HFFc6 (cell line): ENCODE measurements around the gene MAMSTR. TPM values are rescaled to one million over a fixed set of nuclear protein-coding genes. Genes with fewer than 3 reads are reported as not detected.

ENCODE experiments used
- DNase-seq: peaks from one replicate; pipeline ENCODE4 v3.0.0-alpha.2; 2018
- H3K27ac Mint-ChIP-seq: 2 replicates; pipeline ENCODE4 v1.8.0; 2020; ENCODE audit warnings: mild to moderate bottlenecking, mixed read lengths
- H3K27me3 Mint-ChIP-seq: 2 replicates; pipeline ENCODE4 v1.8.0; 2021; ENCODE audit warnings: mild to moderate bottlenecking, moderate library complexity, mixed read lengths; ENCODE audit not compliant: insufficient read depth
- H3K36me3 Mint-ChIP-seq: 2 replicates; pipeline ENCODE4 v1.8.0; 2021; ENCODE audit warnings: low read depth, mixed read lengths
- H3K4me1 Mint-ChIP-seq: 2 replicates; pipeline ENCODE4 v1.8.0; 2020; ENCODE audit warnings: low read depth, mixed read lengths
- H3K4me3 Mint-ChIP-seq: 2 replicates; pipeline ENCODE4 v1.8.0; 2020; ENCODE audit warnings: mild to moderate bottlenecking, moderate library complexity, mixed read lengths
- H3K9me3 Mint-ChIP-seq: 2 replicates; pipeline ENCODE4 v1.8.0; 2020; ENCODE audit warnings: mild to moderate bottlenecking, mixed read lengths
- CTCF ChIP-seq: fragments of 200-600 bp; sonication (generic); IDR thresholded peaks from 2 replicates; pipeline ENCODE4 v1.5.0; 2021; ENCODE audit warnings: antibody characterized with exemption, mild to moderate bottlenecking
- total RNA-seq, 6 experiments: library from RNA; stranded (reverse); fragmentation: NEBNext Ultra II Directional; extraction: Animal tissue kit (Norgen Biotek cat#: 25700); gene quantifications; 2 replicates in 1 of 6; 3 replicates in 5 of 6; pipeline ENCODE4 v1.2.3, GENCODE V29; 2021

Gene MAMSTR
- total RNA-seq, 6 experiments from 2014 or later = 2.7 to 4.5 (median 3.0) TPM

- peaks cover 9% of the 10 kb centered on the region for H3K27me3 Mint-ChIP-seq
- H3K36me3 Mint-ChIP-seq = no peaks in the 10 kb centered on the region
- TF ChIP-seq CTCF = no peak
- no peak for DNase-seq
- no peak overlapping the region for H3K27ac Mint-ChIP-seq
- H3K4me3 Mint-ChIP-seq = no peak overlapping the region
- no peaks in the 10 kb centered on the region for H3K9me3 Mint-ChIP-seq
- peaks cover 6% of the 10 kb centered on the region for H3K4me1 Mint-ChIP-seq
These were observed 55.9 kb downstream of the MAMSTR start for GRCh38 chr19:48663667-48664066.

Other genes with a start within 250 kb of the MAMSTR start
- under 1 TPM; 0.21 to 0.88 (median 0.60) TPM for gene LMTK3, start 207.9 kb downstream of the MAMSTR start, total RNA-seq
- gene SULT2B1, start 167.6 kb downstream of the MAMSTR start, total RNA-seq = under 1 TPM in 1 of 6 experiments, not detected in 5; 0.33 TPM
- gene SPACA4, start 113.0 kb downstream of the MAMSTR start, total RNA-seq = not detected
- under 1 TPM; 0.23 to 0.99 (median 0.54) TPM for gene FAM83E, start 104.6 kb downstream of the MAMSTR start, total RNA-seq
- 1,000 to 10,000 TPM; 1,359 to 1,448 (median 1,407) TPM for gene RPL18, start 100.5 kb downstream of the MAMSTR start, total RNA-seq
- gene SPHK2, start 100.2 kb downstream of the MAMSTR start, total RNA-seq = 10 to 100 TPM; 20.1 to 34.0 (median 23.4) TPM
- gene DBP, start 82.3 kb downstream of the MAMSTR start, total RNA-seq = 1 to 10 TPM; 3.8 to 5.7 (median 4.4) TPM
- 1 to 10 TPM in 4 of 6 experiments, under 1 TPM in 2; 0.53 to 2.5 (median 1.4) TPM for gene CA11, start 73.5 kb downstream of the MAMSTR start, total RNA-seq
- gene NTN5, start 46.7 kb downstream of the MAMSTR start, total RNA-seq = under 1 TPM in 4 of 6 experiments, not detected in 2; 0.12 to 0.23 (median 0.18) TPM
- not detected for gene FUT2, start 23.8 kb downstream of the MAMSTR start, total RNA-seq
- gene RASIP1, start 20.9 kb upstream of the MAMSTR start, total RNA-seq = under 1 TPM in 1 of 6 experiments, not detected in 5; 0.07 TPM
- gene IZUMO1, start 27.2 kb upstream of the MAMSTR start, total RNA-seq = not detected
- under 1 TPM in 3 of 6 experiments, not detected in 3; 0.05 to 0.06 (median 0.05) TPM for gene FUT1, start 32.9 kb upstream of the MAMSTR start, total RNA-seq
- not detected for gene FGF21, start 35.8 kb upstream of the MAMSTR start, total RNA-seq
- 10 to 100 TPM; 31.3 to 41.2 (median 34.0) TPM for gene BCAT2, start 91.3 kb upstream of the MAMSTR start, total RNA-seq
- gene HSD17B14, start 116.8 kb upstream of the MAMSTR start, total RNA-seq = 1 to 10 TPM; 2.9 to 10.0 (median 8.9) TPM
- 10 to 100 TPM in 4 of 6 experiments, 1 to 10 TPM in 2; 7.7 to 15.1 (median 13.2) TPM for gene PLEKHA4, start 148.9 kb upstream of the MAMSTR start, total RNA-seq
- 10 to 100 TPM; 70.2 to 97.3 (median 89.6) TPM for gene PPP1R15A, start 152.7 kb upstream of the MAMSTR start, total RNA-seq
- gene TULP2, start 179.0 kb upstream of the MAMSTR start, total RNA-seq = under 1 TPM in 1 of 6 experiments, not detected in 5; 0.38 TPM
- gene NUCB1, start 180.6 kb upstream of the MAMSTR start, total RNA-seq = 100 to 1,000 TPM; 129 to 160 (median 152) TPM
- gene DHDH, start 214.0 kb upstream of the MAMSTR start, total RNA-seq = not detected
- 100 to 1,000 TPM; 223 to 260 (median 244) TPM for gene BAX, start 235.2 kb upstream of the MAMSTR start, total RNA-seq
- gene FTL, start 245.6 kb upstream of the MAMSTR start, total RNA-seq = 1,000 to 10,000 TPM; 2,438 to 4,450 (median 3,824) TPM